GM23248 (cell line): ENCODE measurements around the gene SLIT3.

ENCODE experiments used
- EZH2 ChIP-seq: fragments of 200-600 bp; sonication (generic); IDR thresholded peaks from 2 replicates; pipeline ENCODE4 v1.6.1; 2018; ENCODE audit warnings: antibody characterized with exemption, mild to moderate bottlenecking; ENCODE audit not compliant: insufficient read depth, poor library complexity, severe bottlenecking
- EZH2phosphoT487 ChIP-seq: fragments of 200-600 bp; sonication (generic); IDR thresholded peaks from 2 replicates; pipeline ENCODE4 v1.6.1; 2018; ENCODE audit warnings: antibody characterized with exemption, moderate library complexity, mild to moderate bottlenecking, low read depth; ENCODE audit not compliant: insufficient read depth

DNA sequence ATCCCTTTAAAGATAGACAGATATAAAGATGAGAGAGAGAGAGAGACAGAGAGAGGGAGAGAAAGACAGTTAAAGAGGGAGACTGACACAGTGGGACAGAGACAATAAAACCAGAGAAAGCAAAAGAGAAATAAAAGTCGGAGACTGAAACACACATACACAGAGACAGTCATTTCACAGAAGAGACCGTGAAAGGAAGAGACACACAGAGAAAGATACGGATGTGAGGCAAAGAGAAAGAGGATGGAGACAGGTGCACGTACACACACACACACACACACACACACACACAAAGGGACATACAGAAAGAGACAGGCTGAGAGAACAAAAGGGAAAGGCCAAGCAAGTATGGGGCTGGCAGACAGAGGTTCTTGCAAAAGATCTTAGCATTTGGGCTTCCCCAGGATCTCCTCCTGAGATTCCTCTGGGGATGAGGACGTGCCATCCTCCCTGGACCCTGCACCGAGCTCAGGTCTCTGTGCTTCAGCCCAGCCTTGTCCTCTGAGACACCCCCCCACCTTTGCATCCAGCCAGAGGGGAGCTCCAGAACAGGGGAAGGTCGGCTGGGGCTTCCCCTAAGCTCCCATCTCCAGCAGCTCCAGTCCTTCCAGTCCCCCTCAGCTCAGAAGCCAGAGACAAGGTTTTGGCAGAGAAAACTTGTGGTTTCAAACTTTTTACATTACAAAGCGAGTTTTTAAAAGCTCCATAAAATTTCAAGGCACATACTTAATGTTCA is 403.4 kb downstream of the SLIT3 start:
- TF ChIP-seq EZH2phosphoT487, result no peak
- no peak for TF ChIP-seq EZH2
